ENCODE measurements around the gene BHLHA15.

BHLHA15 gene

GRCh38 chr7:98211221-98211675 is at the start of gene BHLHA15:
BHLHA15 (plus strand) TSS chr7:98211439; CDS start chr7:98212310, 871 bp downstream.
- no peak for DNase-seq

- no peak for DNase-seq
Measured at GRCh38 chr7:98162758-98163157, 48.5 kb upstream of the BHLHA15 start.

- DNase-seq, result no peak
Measured at GRCh38 chr7:98163269-98163668, 48.0 kb upstream of the BHLHA15 start.

- DNase-seq, result peak; percentile 4
Measured at GRCh38 chr7:98163704-98164494, 47.3 kb upstream of the BHLHA15 start.

GRCh38 chr7:98165827-98166667 is 45.2 kb upstream of the BHLHA15 start:
- no peak for DNase-seq

- no peak for DNase-seq
Measured at GRCh38 chr7:98166668-98166970, 44.6 kb upstream of the BHLHA15 start.

GRCh38 chr7:98167653-98168052 is 43.6 kb upstream of the BHLHA15 start:
- DNase-seq, result no peak

GRCh38 chr7:98168181-98168903 is 42.9 kb upstream of the BHLHA15 start:
- peak; percentile 34 for DNase-seq

GRCh38 chr7:98168904-98169621 is 42.2 kb upstream of the BHLHA15 start:
- DNase-seq, result no peak

- no peak for DNase-seq
Measured at GRCh38 chr7:98170966-98171365, 40.3 kb upstream of the BHLHA15 start.

GRCh38 chr7:98171449-98171848 is 39.8 kb upstream of the BHLHA15 start:
- DNase-seq, result no peak

- no peak for DNase-seq
Measured at GRCh38 chr7:98174334-98175259, 36.6 kb upstream of the BHLHA15 start.

GRCh38 chr7:98175260-98175940 is 35.8 kb upstream of the BHLHA15 start:
- no peak for DNase-seq

GRCh38 chr7:98177553-98177952 is 33.7 kb upstream of the BHLHA15 start:
- no peak for DNase-seq

GRCh38 chr7:98178321-98178720 is 32.9 kb upstream of the BHLHA15 start:
- no peak for DNase-seq

GRCh38 chr7:98178762-98179490 is 32.3 kb upstream of the BHLHA15 start:
- DNase-seq, result no peak

- DNase-seq, result no peak
Measured at GRCh38 chr7:98180751-98181150, 30.5 kb upstream of the BHLHA15 start.

- DNase-seq, result no peak
Measured at GRCh38 chr7:98185101-98185500, 26.1 kb upstream of the BHLHA15 start.

GRCh38 chr7:98186452-98187137 is 24.6 kb upstream of the BHLHA15 start:
- peak; percentile 72 for DNase-seq

GRCh38 chr7:98187138-98187502 is 24.1 kb upstream of the BHLHA15 start:
- DNase-seq, result no peak
